ENCODE measurements around the gene AP5M1. TPM values are rescaled to one million over a fixed set of nuclear protein-coding genes. Genes with fewer than 3 reads are reported as not detected.
A peak's percentile ranks its signal among the peaks of the same experiment; 100 is the strongest.

The AP5M1 gene
- total and polyA plus RNA-seq, 2 of the 13 experiments (the other 11 are each of a cell fraction or from before 2014, with no cell fraction given), result 14.8 to 35.0 TPM

GRCh38 chr14:57268161-57269069 is at the start of gene AP5M1, which contains the start of gene EXOC5 (continued):
- TF ChIP-seq ZNF513 (CRISPR knock-in tag; conservative IDR thresholded peaks at IDR 0.05) (no peak), ZNF264 (CRISPR knock-in tag; IDR thresholded peaks at IDR 0.05) (peak; percentile 74; the same call in 1 of the 2 replicates), FOXK2 (IDR thresholded peaks at IDR 0.05) (no peak), ZNF547 (CRISPR knock-in tag; IDR thresholded peaks at IDR 0.05) (peak; percentile 81; the same call in 1 of the 2 replicates), RNF2 (conservative IDR thresholded peaks at IDR 0.05; ENCODE audit: low read depth) (no peak), TIGD3 (CRISPR knock-in tag; IDR thresholded peaks at IDR 0.05; ENCODE audit: borderline replicate concordance) (no peak), JDP2 (CRISPR knock-in tag; IDR thresholded peaks at IDR 0.05; ENCODE audit: borderline replicate concordance) (peak; percentile 62; the same call in 1 of the 2 replicates), CBFB (CRISPR knock-in tag; IDR thresholded peaks at IDR 0.05) (peak; percentile 73; the same call in 1 of the 2 replicates), KLF9 (CRISPR knock-in tag; IDR thresholded peaks at IDR 0.05; ENCODE audit: low read depth) (0 out of 2 replicates have a peak, but pooled peaks have one; percentile 26), TP53 (CRISPR knock-in tag; conservative IDR thresholded peaks at IDR 0.05) (no peak), ZNF737 (CRISPR knock-in tag; IDR thresholded peaks at IDR 0.05; ENCODE audit: borderline replicate concordance) (no peak), SP140L (CRISPR knock-in tag; IDR thresholded peaks at IDR 0.05; ENCODE audit: borderline replicate concordance) (0 out of 2 replicates have a peak, but pooled peaks have one; percentile 23)
- TF ChIP-seq, protein P1, sequence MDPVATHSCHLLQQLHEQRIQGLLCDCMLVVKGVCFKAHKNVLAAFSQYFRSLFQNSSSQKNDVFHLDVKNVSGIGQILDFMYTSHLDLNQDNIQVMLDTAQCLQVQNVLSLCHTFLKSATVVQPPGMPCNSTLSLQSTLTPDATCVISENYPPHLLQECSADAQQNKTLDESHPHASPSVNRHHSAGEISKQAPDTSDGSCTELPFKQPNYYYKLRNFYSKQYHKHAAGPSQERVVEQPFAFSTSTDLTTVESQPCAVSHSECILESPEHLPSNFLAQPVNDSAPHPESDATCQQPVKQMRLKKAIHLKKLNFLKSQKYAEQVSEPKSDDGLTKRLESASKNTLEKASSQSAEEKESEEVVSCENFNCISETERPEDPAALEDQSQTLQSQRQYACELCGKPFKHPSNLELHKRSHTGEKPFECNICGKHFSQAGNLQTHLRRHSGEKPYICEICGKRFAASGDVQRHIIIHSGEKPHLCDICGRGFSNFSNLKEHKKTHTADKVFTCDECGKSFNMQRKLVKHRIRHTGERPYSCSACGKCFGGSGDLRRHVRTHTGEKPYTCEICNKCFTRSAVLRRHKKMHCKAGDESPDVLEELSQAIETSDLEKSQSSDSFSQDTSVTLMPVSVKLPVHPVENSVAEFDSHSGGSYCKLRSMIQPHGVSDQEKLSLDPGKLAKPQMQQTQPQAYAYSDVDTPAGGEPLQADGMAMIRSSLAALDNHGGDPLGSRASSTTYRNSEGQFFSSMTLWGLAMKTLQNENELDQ (CRISPR knock-in tag; IDR thresholded peaks at IDR 0.05; ENCODE audit: borderline replicate concordance), result no peak
- TF ChIP-seq, protein P2, sequence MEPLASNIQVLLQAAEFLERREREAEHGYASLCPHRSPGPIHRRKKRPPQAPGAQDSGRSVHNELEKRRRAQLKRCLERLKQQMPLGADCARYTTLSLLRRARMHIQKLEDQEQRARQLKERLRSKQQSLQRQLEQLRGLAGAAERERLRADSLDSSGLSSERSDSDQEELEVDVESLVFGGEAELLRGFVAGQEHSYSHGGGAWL (CRISPR knock-in tag; IDR thresholded peaks at IDR 0.05), result peak; percentile 53; the same call in 1 of the 2 replicates
